CD4-positive, CD25-positive, alpha-beta regulatory T cell (primary cell): ENCODE results near the gene AKAP9. TPM values are rescaled to one million over a fixed set of nuclear protein-coding genes. Genes with fewer than 3 reads are reported as not detected.

Experiments
- ATAC-seq, 2 donors: fragments of 150-1000 bp; cut with Tn5 transposase; one replicate each; pipeline ENCODE4 v1.10.0; 2021; ENCODE audit warnings: low read depth in 2 of 2, moderate number of reproducible peaks in 2 of 2, moderate library complexity in 1 of 2
- DNase-seq, 3 donors: peaks; one replicate each; pipeline versions ENCODE4 v3.0.0 to v3.0.0-alpha.2; 2012 to 2022; ENCODE audit warnings: mixed read lengths in 1 of 3
- H3K27ac ChIP-seq: one replicate; pipeline ENCODE4 v1.7.0; 2013; ENCODE audit warnings: mild to moderate bottlenecking, low read length; ENCODE audit not compliant: insufficient read depth, poor library complexity, severe bottlenecking
- H3K27me3 ChIP-seq: one replicate; pipeline ENCODE4 v1.7.0; 2013; ENCODE audit warnings: low read length; ENCODE audit not compliant: control insufficient read depth, insufficient read depth
- H3K36me3 ChIP-seq: one replicate; pipeline ENCODE4 v1.7.0; 2013; ENCODE audit warnings: mild to moderate bottlenecking, low read length, moderate library complexity; ENCODE audit not compliant: control insufficient read depth, insufficient read depth
- H3K4me1 ChIP-seq: 2 replicates; pipeline ENCODE4 v1.7.0; 2013; ENCODE audit warnings: mild to moderate bottlenecking, low read length; ENCODE audit not compliant: insufficient read depth, control insufficient read depth, poor library complexity, severe bottlenecking
- H3K4me3 ChIP-seq: one replicate; pipeline ENCODE4 v1.7.0; 2013; ENCODE audit warnings: low read depth, mild to moderate bottlenecking, low read length, moderate library complexity
- H3K9me3 ChIP-seq, 2 experiments: 1 replicate in 1 of 2; 2 replicates in 1 of 2; pipeline ENCODE4 v1.7.0; 2013; ENCODE audit warnings: low read length in 2 of 2, mild to moderate bottlenecking in 1 of 2, moderate library complexity in 1 of 2; ENCODE audit not compliant: control insufficient read depth in 2 of 2
- H3K27ac Mint-ChIP-seq, 3 donors: one replicate each; pipeline ENCODE4 v1.8.0; 2020 to 2022; ENCODE audit warnings: mild to moderate bottlenecking in 3 of 3, mixed read lengths in 3 of 3, moderate library complexity in 2 of 3
- H3K27me3 Mint-ChIP-seq: one replicate; pipeline ENCODE4 v1.8.0; 2022; ENCODE audit warnings: mild to moderate bottlenecking, mixed read lengths
- H3K36me3 Mint-ChIP-seq: one replicate; pipeline ENCODE4 v1.8.0; 2020; ENCODE audit warnings: mixed read lengths
- H3K4me1 Mint-ChIP-seq, 4 donors: one replicate each; pipeline ENCODE4 v1.8.0; 2020 to 2022; ENCODE audit warnings: mixed read lengths in 4 of 4, mild to moderate bottlenecking in 1 of 4
- H3K4me3 Mint-ChIP-seq, 4 donors: one replicate each; pipeline ENCODE4 v1.8.0; 2020 to 2022; ENCODE audit warnings: mild to moderate bottlenecking in 4 of 4, mixed read lengths in 4 of 4, moderate library complexity in 3 of 4
- H3K9me3 Mint-ChIP-seq, 7 donors: one replicate each; pipeline ENCODE4 v1.8.0; 2020 to 2022; ENCODE audit warnings: mixed read lengths in 7 of 7, mild to moderate bottlenecking in 3 of 7, moderate library complexity in 2 of 7
- polyA plus RNA-seq, 4 donors: library from polyadenylated mRNA; unstranded; fragments of 300-500 nt; fragmentation: Illumina TruSeq; gene quantifications; one replicate each; pipeline ENCODE4 v1.2.3, GENCODE V29; 2021
- total RNA-seq: library from RNA; stranded (reverse); gene quantifications from one replicate; pipeline ENCODE4 v1.2.3, GENCODE V29; 2022

AKAP9 gene
- total and polyA plus RNA-seq, 5 donors from 2014 or later = 12.5 to 81.2 (median 19.9) TPM

DNA sequence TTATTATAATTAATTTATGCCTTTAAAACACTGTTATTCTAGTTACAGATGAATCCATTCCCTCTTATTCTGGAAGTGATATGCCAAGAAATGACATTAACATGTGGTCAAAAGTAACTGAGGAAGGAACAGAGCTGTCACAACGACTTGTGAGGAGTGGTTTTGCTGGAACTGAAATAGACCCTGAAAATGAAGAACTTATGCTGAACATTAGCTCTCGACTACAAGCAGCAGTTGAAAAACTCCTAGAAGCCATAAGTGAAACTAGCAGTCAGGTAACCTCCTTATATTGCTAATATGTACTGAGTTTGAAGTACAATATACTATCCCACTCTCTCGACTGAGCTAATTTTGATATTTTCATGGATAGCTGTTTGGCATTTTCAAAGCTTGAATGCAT lies 112.0 kb downstream of the AKAP9 start:
- H3K9me3 ChIP-seq = no peaks in the 10 kb centered on the region
- Mint-ChIP-seq H3K27me3 (no peaks in the 10 kb centered on the region), H3K27ac (no peak overlapping the region), H3K9me3 (no peaks in the 10 kb centered on the region), H3K4me1 (peaks cover 14 to 24% (median 21%) of the 10 kb centered on the region in 4 donors), H3K4me3 (no peak overlapping the region), H3K36me3 (peaks cover 36% of the 10 kb centered on the region)
- H3K4me1 ChIP-seq = peaks cover 7% of the 10 kb centered on the region
- no peak overlapping the region for H3K4me3 ChIP-seq
- no peak for ATAC-seq
- no peak overlapping the region for H3K27ac ChIP-seq
- DNase-seq = no peak
- peaks cover 22% of the 10 kb centered on the region for H3K36me3 ChIP-seq
- H3K27me3 ChIP-seq = no peaks in the 10 kb centered on the region

DNA sequence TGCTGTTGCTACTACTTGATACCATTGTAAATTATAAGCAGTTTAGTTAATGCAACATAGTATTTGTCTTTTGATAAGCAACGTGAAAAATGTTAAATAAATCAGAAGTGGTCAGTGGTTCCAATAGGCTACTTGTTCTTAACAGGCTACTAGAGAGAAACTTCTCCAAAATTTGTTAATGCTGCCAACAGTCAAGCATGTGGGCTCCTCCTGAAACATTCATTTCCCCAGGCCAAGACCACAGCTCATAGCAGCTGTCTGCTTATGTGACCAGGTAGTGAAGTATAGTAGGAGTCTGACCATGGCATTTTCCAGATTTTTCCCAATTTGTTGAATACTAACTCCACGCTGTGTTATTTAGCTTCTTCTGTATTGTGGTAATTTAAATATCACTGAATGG lies 112.7 kb downstream of the AKAP9 start:
- DNase-seq (no peak), ATAC-seq (no peak)
- Histone ChIP-seq H3K27me3 (no peaks in the 10 kb centered on the region), H3K4me1 (peaks cover 12% of the 10 kb centered on the region), H3K27ac (no peak overlapping the region), H3K36me3 (peaks cover 20% of the 10 kb centered on the region), H3K9me3 (no peaks in the 10 kb centered on the region), H3K4me3 (no peak overlapping the region)
- no peak overlapping the region for H3K4me3 Mint-ChIP-seq
- H3K4me1 Mint-ChIP-seq = peaks cover 19 to 30% (median 27%) of the 10 kb centered on the region in 4 donors
- H3K36me3 Mint-ChIP-seq = peaks cover 33% of the 10 kb centered on the region
- no peaks in the 10 kb centered on the region for H3K27me3 Mint-ChIP-seq
- H3K9me3 Mint-ChIP-seq = no peaks in the 10 kb centered on the region
- peak overlapping the region in 1 of 3 donors; percentile 11 for H3K27ac Mint-ChIP-seq

DNA sequence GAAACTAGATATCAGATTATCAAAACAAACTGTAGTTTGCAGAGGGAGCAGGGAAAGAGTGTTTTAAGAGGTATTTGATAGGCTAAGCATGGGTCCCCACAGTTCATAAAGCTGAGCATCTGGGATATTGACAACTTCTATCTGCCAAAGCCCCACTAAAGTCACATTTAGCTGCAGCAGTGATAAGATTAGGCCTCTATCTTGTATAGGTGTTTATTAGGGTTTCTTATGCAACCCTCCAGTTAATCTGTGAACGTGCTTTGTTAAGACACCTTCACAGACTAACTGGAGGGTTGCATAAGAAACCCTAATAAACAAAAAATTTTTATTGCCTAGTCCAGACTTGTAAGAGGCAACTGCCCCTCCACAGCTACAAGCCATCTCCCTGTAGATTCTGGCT lies 115.6 kb downstream of the AKAP9 start:
- Histone ChIP-seq H3K36me3 (peaks cover 13% of the 10 kb centered on the region), H3K4me1 (peaks cover 18% of the 10 kb centered on the region), H3K9me3 (no peaks in the 10 kb centered on the region), H3K4me3 (no peak overlapping the region), H3K27me3 (no peaks in the 10 kb centered on the region), H3K27ac (no peak overlapping the region)
- Mint-ChIP-seq H3K27ac (peak overlapping the region in 2 of 3 donors; percentile 14 to 72), H3K4me1 (peaks cover 24 to 30% (median 28%) of the 10 kb centered on the region in 4 donors), H3K36me3 (peaks cover 16% of the 10 kb centered on the region), H3K4me3 (peak overlapping the region in 1 of 4 donors; percentile 43), H3K27me3 (no peaks in the 10 kb centered on the region), H3K9me3 (no peaks in the 10 kb centered on the region)
- DNase-seq (no peak), ATAC-seq (no peak)

DNA sequence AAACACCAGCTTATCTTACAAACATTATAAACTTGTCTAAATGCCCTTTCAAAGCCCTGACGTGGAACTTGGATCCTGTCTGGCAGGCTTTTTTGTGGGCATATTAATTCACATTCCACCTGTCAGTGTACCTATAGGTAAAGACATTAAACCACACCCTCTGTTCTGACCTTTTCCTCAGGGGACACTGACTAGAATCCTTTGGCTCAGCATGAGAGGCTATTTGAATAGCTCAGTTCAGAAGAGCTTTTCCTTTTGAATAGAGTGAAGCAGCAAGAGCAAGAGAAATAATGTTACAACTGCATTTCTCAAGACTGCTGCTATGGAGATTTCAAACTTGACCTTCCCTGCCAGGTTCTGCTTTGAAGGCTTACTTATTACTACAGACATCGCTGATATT lies 116.7 kb downstream of the AKAP9 start:
- peak overlapping the region in 1 of 3 donors; percentile 30 for H3K27ac Mint-ChIP-seq
- peak overlapping the region in 1 of 4 donors; percentile 3 for H3K4me3 Mint-ChIP-seq
- H3K36me3 Mint-ChIP-seq = peaks cover 16% of the 10 kb centered on the region
- Histone ChIP-seq H3K36me3 (peaks cover 11% of the 10 kb centered on the region), H3K9me3 (no peaks in the 10 kb centered on the region), H3K4me1 (peaks cover 18% of the 10 kb centered on the region), H3K4me3 (no peak overlapping the region), H3K27ac (no peak overlapping the region), H3K27me3 (no peaks in the 10 kb centered on the region)
- DNase-seq (no peak), ATAC-seq (no peak)
- peaks cover 24 to 30% (median 28%) of the 10 kb centered on the region in 4 donors for H3K4me1 Mint-ChIP-seq
- H3K9me3 Mint-ChIP-seq = no peaks in the 10 kb centered on the region
- no peaks in the 10 kb centered on the region for H3K27me3 Mint-ChIP-seq

DNA sequence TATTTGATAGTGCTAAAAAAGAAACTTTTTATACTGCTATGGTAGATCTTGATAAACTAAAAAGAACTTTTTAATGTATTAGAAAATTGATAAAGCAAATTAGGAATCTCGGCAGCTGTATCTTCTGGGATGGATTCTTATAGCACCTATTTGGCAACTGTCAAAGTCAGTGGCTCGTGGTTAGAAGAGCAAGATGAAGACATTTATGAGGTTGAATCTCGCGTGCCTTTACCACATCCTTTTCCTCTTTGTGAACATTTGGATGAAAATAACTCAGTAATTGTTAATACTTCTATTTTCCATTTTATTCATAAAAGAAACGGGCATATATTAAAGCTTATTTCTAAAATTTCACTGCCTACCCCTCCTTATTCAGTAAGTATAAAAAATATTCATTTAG lies 117.4 kb downstream of the AKAP9 start:
- Mint-ChIP-seq H3K27ac (peak overlapping the region in 1 of 3 donors; percentile 30), H3K9me3 (no peaks in the 10 kb centered on the region), H3K4me1 (peaks cover 24 to 30% (median 28%) of the 10 kb centered on the region in 4 donors), H3K27me3 (no peaks in the 10 kb centered on the region), H3K4me3 (peak overlapping the region in 3 of 4 donors; percentile 3 to 69 (median 68)), H3K36me3 (peaks cover 16% of the 10 kb centered on the region)
- H3K9me3 ChIP-seq = no peaks in the 10 kb centered on the region
- peaks cover 8% of the 10 kb centered on the region for H3K36me3 ChIP-seq
- DNase-seq (peak in 2 of 3 donors; percentile 46 to 72), ATAC-seq (peak; percentile 67 to 81)
- H3K27ac ChIP-seq = no peak overlapping the region
- H3K27me3 ChIP-seq = no peaks in the 10 kb centered on the region
- H3K4me1 ChIP-seq = peaks cover 18% of the 10 kb centered on the region
- peak overlapping the region; percentile 65 for H3K4me3 ChIP-seq

DNA sequence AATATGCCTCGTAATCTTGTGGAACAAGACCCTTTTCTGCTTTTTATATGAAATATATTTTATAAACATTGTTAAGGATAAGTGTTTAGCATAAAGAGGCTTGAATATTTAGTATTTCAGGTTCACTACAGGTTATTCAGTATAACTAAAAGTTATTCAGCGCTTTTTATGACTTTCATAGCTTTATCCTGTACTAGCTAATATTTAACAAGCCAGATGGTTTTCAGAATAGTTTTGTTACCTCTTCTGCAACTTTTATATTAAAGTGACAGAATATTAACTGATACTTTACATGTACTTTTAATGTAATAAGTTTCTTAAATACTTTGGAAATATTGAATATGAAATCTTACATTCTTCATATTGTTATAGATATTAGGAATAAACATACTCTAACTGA lies 118.2 kb downstream of the AKAP9 start:
- H3K4me3 ChIP-seq = no peak overlapping the region
- Mint-ChIP-seq H3K36me3 (peaks cover 18% of the 10 kb centered on the region), H3K4me1 (peaks cover 24 to 30% (median 25%) of the 10 kb centered on the region in 4 donors), H3K27ac (no peak overlapping the region), H3K4me3 (no peak overlapping the region), H3K9me3 (no peaks in the 10 kb centered on the region), H3K27me3 (no peaks in the 10 kb centered on the region)
- no peak for DNase-seq
- peaks cover 11% of the 10 kb centered on the region for H3K36me3 ChIP-seq
- H3K9me3 ChIP-seq = no peaks in the 10 kb centered on the region
- no peak overlapping the region for H3K27ac ChIP-seq
- no peak for ATAC-seq
- H3K4me1 ChIP-seq = peaks cover 18% of the 10 kb centered on the region
- no peaks in the 10 kb centered on the region for H3K27me3 ChIP-seq

DNA sequence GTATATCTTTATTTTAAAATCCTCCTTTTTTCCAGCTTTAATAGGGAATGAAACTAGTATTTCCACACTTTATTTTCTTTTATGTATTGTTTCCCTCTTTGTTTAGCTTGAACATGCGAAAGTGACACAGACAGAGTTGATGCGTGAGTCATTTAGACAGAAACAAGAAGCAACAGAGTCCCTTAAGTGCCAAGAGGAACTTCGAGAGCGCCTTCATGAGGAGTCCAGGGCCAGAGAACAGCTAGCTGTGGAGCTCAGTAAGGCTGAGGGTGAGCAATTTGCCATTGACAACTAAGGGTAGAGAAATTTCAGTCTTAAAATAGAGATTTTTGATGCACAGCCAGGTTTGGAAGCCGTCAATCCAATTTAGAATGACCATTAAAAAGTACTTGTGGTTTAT lies 120.5 kb downstream of the AKAP9 start:
- Histone ChIP-seq H3K9me3 (no peaks in the 10 kb centered on the region), H3K4me1 (peaks cover 18% of the 10 kb centered on the region), H3K36me3 (peaks cover 21% of the 10 kb centered on the region), H3K27me3 (no peaks in the 10 kb centered on the region), H3K4me3 (no peak overlapping the region), H3K27ac (no peak overlapping the region)
- peaks cover 15 to 19% (median 17%) of the 10 kb centered on the region in 4 donors for H3K4me1 Mint-ChIP-seq
- no peak overlapping the region for H3K27ac Mint-ChIP-seq
- H3K9me3 Mint-ChIP-seq = no peaks in the 10 kb centered on the region
- H3K4me3 Mint-ChIP-seq = no peak overlapping the region
- ATAC-seq = no peak
- no peak for DNase-seq
- no peaks in the 10 kb centered on the region for H3K27me3 Mint-ChIP-seq
- H3K36me3 Mint-ChIP-seq = peaks cover 27% of the 10 kb centered on the region

DNA sequence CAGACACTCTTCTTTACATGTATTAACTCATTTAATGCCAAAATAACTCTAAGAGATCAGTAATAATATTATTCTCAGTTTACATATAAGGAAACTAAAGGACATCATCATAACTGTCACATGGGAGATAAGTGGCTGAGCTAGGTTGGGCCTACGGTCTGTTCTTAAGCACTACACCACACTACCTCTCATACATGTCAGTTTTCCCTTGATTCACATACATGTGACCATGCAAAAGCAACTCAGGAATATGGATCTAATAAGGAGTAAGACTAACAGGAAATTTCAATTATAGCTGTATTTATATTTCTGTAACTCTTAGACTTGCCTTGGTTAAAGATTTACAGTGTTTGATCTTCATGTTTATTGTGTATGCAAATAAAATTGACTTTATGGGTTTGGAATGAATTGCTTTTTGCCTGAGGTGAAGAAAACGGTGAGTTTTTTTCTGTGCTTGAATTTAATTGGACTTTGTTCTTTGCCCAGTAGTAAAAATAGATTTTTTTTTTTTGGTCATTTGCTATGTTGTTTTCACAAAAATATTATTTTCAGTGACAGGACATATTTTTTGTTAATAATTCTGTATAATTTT lies 123.9 kb downstream of the AKAP9 start:
- H3K27ac Mint-ChIP-seq = no peak overlapping the region
- Histone ChIP-seq H3K9me3 (no peaks in the 10 kb centered on the region), H3K36me3 (peaks cover 41% of the 10 kb centered on the region), H3K4me3 (no peak overlapping the region), H3K4me1 (no peaks in the 10 kb centered on the region), H3K27ac (no peak overlapping the region), H3K27me3 (no peaks in the 10 kb centered on the region)
- ATAC-seq = no peak
- no peaks in the 10 kb centered on the region for H3K9me3 Mint-ChIP-seq
- no peak for DNase-seq
- no peak overlapping the region for H3K4me3 Mint-ChIP-seq
- no peaks in the 10 kb centered on the region for H3K27me3 Mint-ChIP-seq
- peaks cover 48% of the 10 kb centered on the region for H3K36me3 Mint-ChIP-seq
- H3K4me1 Mint-ChIP-seq = peaks cover 0 to 10% (median 3%) of the 10 kb centered on the region in 4 donors
